Common myeloid progenitor, CD34-positive (primary cell): ENCODE measurements around the gene MORN1.

Experiments
- CTCF ChIA-PET: fragments of 350-600 bp; sonication (Branson Sonifier 250); formaldehyde crosslinking; loops from one replicate; lab custom pipeline; 2021; ENCODE audit warnings: antibody characterized with exemption; lab: Charles Lee
- POLR2A ChIA-PET: fragments of 350-600 bp; sonication (Branson Sonifier 250); formaldehyde crosslinking; loops from one replicate; lab custom pipeline; 2021; ENCODE audit warnings: antibody characterized with exemption; lab: Charles Lee
- DNase-seq, 3 donors: peaks; one replicate each; pipeline versions ENCODE4 v3.0.0 to v3.0.0-alpha.2; 2013
- H3K27ac ChIP-seq, 2 experiments: 1 replicate in 1 of 2; 2 replicates in 1 of 2; pipeline ENCODE4 v1.7.0; 2013; ENCODE audit warnings: inconsistent platforms in 2 of 2, low read length in 2 of 2, mild to moderate bottlenecking in 2 of 2, low read depth in 1 of 2, moderate library complexity in 1 of 2; ENCODE audit not compliant: severe bottlenecking in 2 of 2, insufficient read depth in 1 of 2, poor library complexity in 1 of 2
- H3K27me3 ChIP-seq, 5 experiments: replicated peaks in 2 of 5; 1 replicate in 3 of 5; 2 replicates in 2 of 5; pipeline versions ENCODE4 v1.6.1 to v1.7.0; 2013; ENCODE audit warnings: low read length in 4 of 5, mild to moderate bottlenecking in 2 of 5, moderate library complexity in 2 of 5, inconsistent platforms in 1 of 5; ENCODE audit not compliant: insufficient read depth in 5 of 5, control insufficient read depth in 4 of 5
- H3K36me3 ChIP-seq, 4 experiments: 1 replicate in 2 of 4; 2 replicates in 2 of 4; pipeline versions ENCODE4 v1.6.1 to v1.7.0; 2013; ENCODE audit warnings: low read length in 3 of 4, control low read depth in 1 of 4, mild to moderate bottlenecking in 1 of 4; ENCODE audit not compliant: control insufficient read depth in 4 of 4, insufficient read depth in 4 of 4
- H3K4me1 ChIP-seq, 4 experiments: 1 replicate in 3 of 4; 2 replicates in 1 of 4; pipeline versions ENCODE4 v1.6.1 to v1.7.1; 2013; ENCODE audit warnings: low read length in 3 of 4, mild to moderate bottlenecking in 3 of 4, control low read depth in 1 of 4, inconsistent platforms in 1 of 4, moderate library complexity in 1 of 4; ENCODE audit not compliant: control insufficient read depth in 4 of 4, insufficient read depth in 4 of 4; ENCODE audit errors: control extremely low read depth in 1 of 4
- H3K4me3 ChIP-seq, 7 experiments: 1 replicate in 4 of 7; 2 replicates in 3 of 7; pipeline versions ENCODE4 v1.5.1 to v1.7.0; 2013; ENCODE audit warnings: mild to moderate bottlenecking in 7 of 7, low read length in 6 of 7, moderate library complexity in 6 of 7, inconsistent platforms in 2 of 7, low read depth in 2 of 7, control low read depth in 1 of 7; ENCODE audit not compliant: insufficient read depth in 4 of 7, control insufficient read depth in 1 of 7; ENCODE audit errors: extremely low read depth in 1 of 7
- H3K9me3 ChIP-seq, 5 experiments: 1 replicate in 4 of 5; 2 replicates in 1 of 5; pipeline versions ENCODE4 v1.6.1 to v1.7.1; 2013; ENCODE audit warnings: low read length in 4 of 5, mild to moderate bottlenecking in 2 of 5, inconsistent platforms in 1 of 5, low read depth in 1 of 5, moderate library complexity in 1 of 5; ENCODE audit not compliant: control insufficient read depth in 4 of 5, insufficient read depth in 2 of 5; ENCODE audit errors: control extremely low read depth in 1 of 5
- whole genome bisulfite sequencing: methylation state at CpG from one replicate; pipeline ENCODE4 v1.1.5; 2013; ENCODE audit not compliant: insufficient coverage; 5-methylcytosine and 5-hydroxymethylcytosine counted together

MORN1 gene

DNA sequence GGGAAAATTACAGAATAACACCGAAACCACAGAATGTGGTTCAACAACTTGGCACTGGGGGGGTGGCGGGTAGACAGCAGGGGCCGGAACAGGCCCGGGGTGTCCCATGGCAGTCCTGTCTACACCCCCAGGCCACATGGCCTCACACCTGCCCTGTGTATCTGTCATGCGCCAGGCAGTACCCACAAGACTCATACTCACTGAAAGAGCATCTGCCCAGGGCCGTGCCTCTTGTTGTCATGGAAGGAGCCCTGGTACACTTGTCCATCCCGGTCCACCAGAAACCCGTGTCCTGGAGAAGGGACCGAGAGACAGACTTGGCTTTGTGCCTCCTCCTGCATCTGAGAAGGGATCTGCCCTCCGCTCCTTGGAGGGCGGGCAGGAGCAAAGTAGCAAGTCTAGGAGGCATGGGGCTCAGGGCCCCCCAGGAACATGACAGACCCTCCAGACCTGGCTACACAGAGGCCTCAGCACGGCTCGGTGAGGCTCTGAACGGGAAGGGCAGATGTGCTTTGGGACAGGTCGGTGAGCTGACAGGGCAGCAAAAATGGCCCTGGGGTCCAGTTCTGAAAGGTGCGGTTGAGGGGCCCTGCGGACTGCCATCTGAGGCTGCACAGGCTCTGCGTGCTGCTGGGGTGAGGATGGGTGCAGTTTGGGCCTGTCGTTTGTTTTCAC, 5.6 kb downstream of the MORN1 start:
- no peak overlapping the region for H3K4me3 ChIP-seq
- no peak overlapping the region for H3K27ac ChIP-seq
- no peaks in the 10 kb centered on the region for H3K9me3 ChIP-seq
- WGBS, result 99% methylated on average over 17 of the region's 19 CpGs
- H3K4me1 ChIP-seq, result peaks cover 0 to 9% (median 8%) of the 10 kb centered on the region in 4 experiments
- peaks cover 0 to 8% (median 4%) of the 10 kb centered on the region in 4 experiments for H3K36me3 ChIP-seq
- no peak for DNase-seq
- ChIA-PET CTCF (interaction anchor here (1.0 to 7.5 kb wide), 2 partner anchors 188 to 191 kb away, joined by 3 to 98 read pairs; partner anchors contain the start of gene FAAP20), POLR2A (no interaction called here)
- H3K27me3 ChIP-seq, result no peaks in the 10 kb centered on the region

DNA sequence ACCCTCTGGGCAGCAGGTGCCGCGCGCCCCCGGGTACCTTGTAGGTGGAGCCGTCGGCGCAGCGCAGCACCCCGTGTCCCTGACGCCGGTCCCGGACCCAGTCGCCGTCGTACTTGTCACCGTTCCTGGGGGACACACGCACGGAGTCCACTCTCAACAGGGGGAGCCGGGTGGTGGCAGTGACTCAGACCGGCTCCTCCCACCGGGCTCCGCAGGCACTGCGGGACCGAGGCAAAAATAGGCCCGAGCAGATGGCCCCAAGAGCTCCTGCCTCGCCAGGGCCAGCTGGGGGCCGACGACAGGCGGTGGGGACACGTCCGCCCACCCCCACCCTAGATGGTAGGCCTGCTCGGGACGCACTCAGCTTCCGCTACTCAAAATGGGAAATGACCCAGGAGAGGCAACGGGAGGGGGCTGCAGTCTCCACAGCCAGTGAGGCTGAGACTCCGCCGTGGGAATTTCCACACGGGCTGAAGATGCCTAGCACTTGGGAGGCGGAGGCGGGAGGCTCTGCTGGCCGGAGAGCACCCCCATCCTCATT, 6.3 kb downstream of the MORN1 start:
- no peaks in the 10 kb centered on the region for H3K9me3 ChIP-seq
- WGBS, result 95% methylated on average over 27 of the region's 41 CpGs
- peaks cover 0 to 8% (median 4%) of the 10 kb centered on the region in 4 experiments for H3K36me3 ChIP-seq
- H3K4me3 ChIP-seq, result no peak overlapping the region
- no peak overlapping the region for H3K27ac ChIP-seq
- ChIA-PET POLR2A (interaction anchor here (0.6 kb wide), 1 partner anchor 93 kb away, joined by 3 read pairs; no protein-coding TSS in a partner anchor), CTCF (interaction anchor here (1.1 to 7.5 kb wide), 3 partner anchors 187 to 200 kb away, joined by 3 to 98 read pairs (median 38); partner anchors contain the start of gene FAAP20)
- no peak for DNase-seq
- no peaks in the 10 kb centered on the region for H3K27me3 ChIP-seq
- H3K4me1 ChIP-seq, result peaks cover 0 to 3% (median 2%) of the 10 kb centered on the region in 4 experiments

GRCh38 chr1:2384130-2384860, 7.1 kb downstream of the MORN1 start:
- CTCF ChIA-PET, result interaction anchor here (1.1 to 7.5 kb wide), 3 partner anchors 186 to 200 kb away, joined by 3 to 98 read pairs (median 38); partner anchors contain the start of gene FAAP20
- peaks cover 0 to 8% (median 4%) of the 10 kb centered on the region in 4 experiments for H3K36me3 ChIP-seq
- H3K9me3 ChIP-seq, result no peaks in the 10 kb centered on the region
- no peak for DNase-seq
- peaks cover 0 to 3% (median 1%) of the 10 kb centered on the region in 4 experiments for H3K4me1 ChIP-seq
- 97% methylated on average over 16 of the region's 21 CpGs for WGBS
- POLR2A ChIA-PET, result interaction anchor here (0.6 kb wide), 1 partner anchor 92 kb away, joined by 3 read pairs; no protein-coding TSS in a partner anchor
- H3K4me3 ChIP-seq, result no peak overlapping the region
- H3K27me3 ChIP-seq, result no peaks in the 10 kb centered on the region
- H3K27ac ChIP-seq, result no peak overlapping the region

- DNase-seq, result no peak
- CTCF ChIA-PET, result interaction anchor here (1.1 to 7.5 kb wide), 4 partner anchors 8 to 201 kb away, joined by 3 to 98 read pairs (median 26); partner anchors contain the start of genes FAAP20, MORN1 and RER1
- Histone ChIP-seq H3K27me3 (no peaks in the 10 kb centered on the region), H3K9me3 (no peaks in the 10 kb centered on the region), H3K36me3 (peaks cover 0 to 8% (median 4%) of the 10 kb centered on the region in 4 experiments), H3K27ac (no peak overlapping the region), H3K4me3 (no peak overlapping the region), H3K4me1 (peaks cover 0 to 3% (median 1%) of the 10 kb centered on the region in 4 experiments)
- 98% methylated on average over 13 of the region's 14 CpGs for WGBS
- POLR2A ChIA-PET, result no interaction called here
Measured at GRCh38 chr1:2383576-2383975, 7.8 kb downstream of the MORN1 start.

DNA sequence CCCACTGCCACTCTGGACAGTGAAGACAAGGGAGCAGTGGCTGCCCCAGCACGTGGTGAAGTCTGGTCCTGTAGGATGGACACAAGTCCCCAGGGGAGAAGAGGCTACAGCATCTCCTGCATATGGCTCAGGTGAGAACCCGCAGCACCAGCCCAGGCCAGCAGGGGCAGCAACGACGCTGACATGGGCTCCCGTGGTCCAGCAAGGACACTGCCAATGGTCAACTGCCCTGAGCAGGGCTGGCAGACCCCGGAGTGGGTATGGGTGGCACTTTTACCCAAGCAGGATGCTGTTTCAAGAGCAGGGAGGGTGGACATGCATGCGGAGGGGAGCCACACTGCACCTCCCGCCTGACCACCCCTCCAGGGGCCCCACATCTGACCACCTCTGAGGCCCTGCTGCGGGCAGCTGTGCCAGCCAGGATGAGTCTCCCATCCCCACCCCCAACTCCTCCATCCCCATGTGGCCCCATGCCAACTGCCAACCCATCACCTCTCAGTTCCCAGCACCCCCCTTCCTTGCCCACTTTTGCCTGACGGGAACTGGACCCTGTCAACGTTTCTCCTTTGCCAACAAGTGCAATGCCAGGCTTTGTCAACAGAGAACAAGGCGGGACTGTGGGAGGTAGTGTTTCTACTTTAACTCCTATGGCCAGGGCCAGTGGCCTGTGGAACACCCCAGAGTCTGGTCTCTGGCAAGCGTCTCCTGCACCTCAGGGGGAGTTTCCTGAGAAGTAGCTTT, 8.6 kb downstream of the MORN1 start:
- peak in 2 of 3 donors; percentile 13 to 15 for DNase-seq
- no peak overlapping the region for H3K4me3 ChIP-seq
- peaks cover 0 to 8% (median 4%) of the 10 kb centered on the region in 4 experiments for H3K36me3 ChIP-seq
- POLR2A ChIA-PET, result interaction anchor here (0.9 to 2.0 kb wide), 4 partner anchors 9 to 188 kb away, joined by 3 to 12 read pairs (median 4); partner anchors contain the start of genes FAAP20, MORN1 and RER1
- WGBS, result 62% methylated on average over 12 of the region's 13 CpGs
- CTCF ChIA-PET, result interaction anchor here (0.8 to 7.5 kb wide), 10 partner anchors 8 to 197 kb away, joined by 3 to 98 read pairs (median 4); partner anchors contain the start of genes FAAP20, MORN1 and RER1
- H3K27me3 ChIP-seq, result no peaks in the 10 kb centered on the region
- H3K9me3 ChIP-seq, result no peaks in the 10 kb centered on the region
- H3K4me1 ChIP-seq, result peaks cover 0 to 3% (median 1%) of the 10 kb centered on the region in 4 experiments
- no peak overlapping the region for H3K27ac ChIP-seq
